ENCODE data around the gene HOXD3.

HOXD3 gene

GRCh38 chr2:176212276-176212675 is 55.2 kb downstream of the HOXD3 start:
- no peak for DNase-seq (ENCODE audit: low read depth in 2 of 2)

GRCh38 chr2:176213406-176213805 is 56.3 kb downstream of the HOXD3 start:
- no peak for DNase-seq (ENCODE audit: low read depth in 2 of 2)

All from stimulated activated CD4-positive, alpha-beta T cell treated with anti-CD3 and anti-CD28 coated beads, Interleukin-15, amount 100 ng/mL, for 48 hours (primary cell).